H1 (cell line): ENCODE measurements around the gene RBM14.

Experiments
- BCL11A ChIP-seq, 2 experiments: IDR thresholded peaks; one replicate each; pipeline ENCODE4 v1.6.1; 2011; ENCODE audit warnings: low read depth in 2 of 2, low read length in 2 of 2, mild to moderate bottlenecking in 2 of 2
- CHD1 ChIP-seq: IDR thresholded peaks from 2 replicates; pipeline ENCODE4 v1.6.1; 2012; ENCODE audit warnings: low read depth, low read length, improper control_type of control experiment
- CTCF ChIP-seq, 3 experiments: IDR thresholded peaks; 1 replicate in 2 of 3; 2 replicates in 1 of 3; pipeline versions ENCODE4 v1.5.1 to v1.6.1; 2011; ENCODE audit warnings: low read length in 3 of 3, mild to moderate bottlenecking in 3 of 3, inconsistent platforms in 2 of 3, low read depth in 1 of 3, moderate library complexity in 1 of 3; ENCODE audit not compliant: insufficient read depth in 1 of 3; ENCODE audit errors: control extremely low read depth in 1 of 3
- POLR2A ChIP-seq, 2 experiments: IDR thresholded peaks; 1 replicate in 1 of 2; 2 replicates in 1 of 2; pipeline ENCODE4 v1.6.1; 2011; ENCODE audit warnings: low read depth in 2 of 2, low read length in 2 of 2, mild to moderate bottlenecking in 2 of 2; ENCODE audit errors: control extremely low read depth in 1 of 2
- POU5F1 ChIP-seq: IDR thresholded peaks from 2 replicates; pipeline ENCODE4 v1.6.1; 2011; ENCODE audit warnings: low read depth, mild to moderate bottlenecking, low read length, moderate library complexity
- SAP30 ChIP-seq: fragments of 300-600 bp; sonication (generic); IDR thresholded peaks from 2 replicates; pipeline ENCODE4 v1.7.1; 2012; ENCODE audit warnings: low read length, moderate library complexity, mild to moderate bottlenecking, inconsistent platforms; ENCODE audit not compliant: insufficient read depth, insufficient replicate concordance
- TAF1 ChIP-seq: IDR thresholded peaks from 2 replicates; pipeline ENCODE4 v1.6.1; 2011; ENCODE audit warnings: mild to moderate bottlenecking, low read depth, low read length
- TBP ChIP-seq: IDR thresholded peaks from 2 replicates; pipeline ENCODE4 v1.6.1; 2011; ENCODE audit warnings: low read depth, low read length, improper control_type of control experiment

- no peak for TF ChIP-seq BCL11A (IDR thresholded peaks at IDR 0.05; ENCODE audit: low read depth in 2 of 2, low read length in 2 of 2)
- no peak for TF ChIP-seq CTCF (IDR thresholded peaks at IDR 0.05; ENCODE audit: control extremely low read depth in 1 of 3, insufficient read depth in 1 of 3, low read depth in 1 of 3, low read length in 3 of 3)
- TF ChIP-seq TAF1 = no peak
- TF ChIP-seq CHD1 = no peak
- no peak; a peak in 1 of 3 replicates for TF ChIP-seq POLR2A (IDR thresholded peaks at IDR 0.05; ENCODE audit: control extremely low read depth in 1 of 2, low read depth in 2 of 2, low read length in 2 of 2)
- no peak for TF ChIP-seq SAP30
- no peak for TF ChIP-seq TBP
- TF ChIP-seq POU5F1 = no peak
Observed at GRCh38 chr11:66619080-66619554, 2.7 kb downstream of the RBM14 start.
